HG02870 (cell line): ENCODE data around the gene ERBB4.
"Not testable (repeated sequence)": the region's sequence is repeated elsewhere in the genome, so short reads cannot be mapped to it uniquely, and the experiment has no call there.

Source experiments
- ATAC-seq: cut with Tn5 transposase; IDR thresholded peaks from one replicate; pipeline ENCODE4 v1.9.1; 2021; ENCODE audit warnings: mild to moderate bottlenecking, moderate library complexity; ENCODE audit not compliant: unreplicated experiment

Gene ERBB4

GRCh38 chr2:212528106-212528856 lies 10.3 kb downstream of the ERBB4 start:
- ATAC-seq: no peak

GRCh38 chr2:212526059-212526458 lies 12.5 kb downstream of the ERBB4 start:
- no peak for ATAC-seq

- no peak for ATAC-seq
Measured at GRCh38 chr2:212523756-212524155, 14.8 kb downstream of the ERBB4 start.

- no peak for ATAC-seq
Measured at GRCh38 chr2:212520340-212520739, 18.3 kb downstream of the ERBB4 start.

- no peak for ATAC-seq
Measured at GRCh38 chr2:212517693-212518092, 20.9 kb downstream of the ERBB4 start.

- ATAC-seq: peak; percentile 95
Measured at GRCh38 chr2:212505586-212505985, 33.0 kb downstream of the ERBB4 start.

GRCh38 chr2:212495046-212495445 lies 43.6 kb downstream of the ERBB4 start:
- no peak for ATAC-seq

- no peak for ATAC-seq
Measured at GRCh38 chr2:212494418-212495020, 44.1 kb downstream of the ERBB4 start.

GRCh38 chr2:212489719-212490346 lies 48.8 kb downstream of the ERBB4 start:
- peak; percentile 67 for ATAC-seq

- no peak for ATAC-seq
Measured at GRCh38 chr2:212488611-212489010, 50.0 kb downstream of the ERBB4 start.

GRCh38 chr2:212484563-212485080 lies 54.0 kb downstream of the ERBB4 start:
- ATAC-seq: no peak

- no peak for ATAC-seq
Measured at GRCh38 chr2:212480447-212480846, 58.2 kb downstream of the ERBB4 start.

- no peak for ATAC-seq
Measured at GRCh38 chr2:212477571-212477970, 61.0 kb downstream of the ERBB4 start.

GRCh38 chr2:212473211-212473610 lies 65.4 kb downstream of the ERBB4 start:
- ATAC-seq: no peak

- not testable (repeated sequence) for ATAC-seq
Measured at GRCh38 chr2:212467551-212467950, 71.1 kb downstream of the ERBB4 start.

GRCh38 chr2:212465456-212465855 lies 73.1 kb downstream of the ERBB4 start:
- peak; percentile 68 for ATAC-seq

GRCh38 chr2:212461708-212462107 lies 76.9 kb downstream of the ERBB4 start:
- not testable (repeated sequence) for ATAC-seq

GRCh38 chr2:212454149-212454548 lies 84.5 kb downstream of the ERBB4 start:
- no peak for ATAC-seq

- no peak for ATAC-seq
Measured at GRCh38 chr2:212451786-212452231, 86.8 kb downstream of the ERBB4 start.

GRCh38 chr2:212448698-212449097 lies 89.9 kb downstream of the ERBB4 start:
- ATAC-seq: no peak

GRCh38 chr2:212441821-212442220 lies 96.8 kb downstream of the ERBB4 start:
- ATAC-seq: no peak

GRCh38 chr2:212441141-212441540 lies 97.5 kb downstream of the ERBB4 start:
- ATAC-seq: no peak
